IPS DF 4.7 (cell line): ENCODE results near the gene ADGRA1.

Source experiments
- DNase-seq: peaks from one replicate; pipeline ENCODE4 v3.0.0-alpha.2; 2013; ENCODE audit warnings: low spot score; ENCODE audit errors: extremely low read depth

Gene ADGRA1

GRCh38 chr10:133076274-133077038, 11.3 kb upstream of the ADGRA1 start:
- DNase-seq = no peak

- no peak for DNase-seq
These were observed 7.7 kb upstream of the ADGRA1 start for GRCh38 chr10:133079836-133080682.

GRCh38 chr10:133080683-133081040, 7.1 kb upstream of the ADGRA1 start:
- DNase-seq = no peak

- DNase-seq = no peak
These were observed 6.1 kb upstream of the ADGRA1 start for GRCh38 chr10:133081636-133082035.

- DNase-seq = no peak
These were observed 4.9 kb upstream of the ADGRA1 start for GRCh38 chr10:133082685-133083421.

GRCh38 chr10:133083422-133084100, 4.2 kb upstream of the ADGRA1 start:
- DNase-seq = no peak

- no peak for DNase-seq
These were observed 3.2 kb upstream of the ADGRA1 start for GRCh38 chr10:133084491-133084890.

GRCh38 chr10:133085251-133086125, 2.2 kb upstream of the ADGRA1 start:
- DNase-seq = no peak

GRCh38 chr10:133086247-133086646, 1.5 kb upstream of the ADGRA1 start:
- no peak for DNase-seq

GRCh38 chr10:133087045-133087678, 562 bp upstream of the ADGRA1 start:
- DNase-seq = no peak

- no peak for DNase-seq
These were observed 643 bp downstream of the ADGRA1 start for GRCh38 chr10:133088179-133088955.

GRCh38 chr10:133088956-133089800, 1.5 kb downstream of the ADGRA1 start:
- DNase-seq = no peak

GRCh38 chr10:133090101-133090500, 2.4 kb downstream of the ADGRA1 start:
- no peak for DNase-seq

GRCh38 chr10:133090654-133091053, 2.9 kb downstream of the ADGRA1 start:
- DNase-seq = no peak

- DNase-seq = no peak
These were observed 3.6 kb downstream of the ADGRA1 start for GRCh38 chr10:133091316-133091715.

GRCh38 chr10:133093291-133093690, 5.6 kb downstream of the ADGRA1 start:
- DNase-seq = no peak

GRCh38 chr10:133094286-133094685, 6.6 kb downstream of the ADGRA1 start:
- DNase-seq = no peak

GRCh38 chr10:133094866-133095265, 7.1 kb downstream of the ADGRA1 start:
- no peak for DNase-seq
